ENCODE data around the gene GOLGA2. TPM values are rescaled to one million over a fixed set of nuclear protein-coding genes. Genes with fewer than 3 reads are reported as not detected.

Gene GOLGA2
- polyA plus RNA-seq (2012; ENCODE audit: missing spikeins) = 21.9 TPM

- FAIRE-seq (no peak), DNase-seq (ENCODE audit: insufficient read length) (peak; percentile 80)
- TF ChIP-seq POLR2A (IDR thresholded peaks at IDR 0.05; ENCODE audit: low read depth, low read length) (no peak), TAF1 (IDR thresholded peaks at IDR 0.05; ENCODE audit: borderline replicate concordance, low read depth, low read length) (no peak), POLR2AphosphoS5 (IDR thresholded peaks at IDR 0.05; ENCODE audit: low read depth, low read length) (no peak)
Observed at GRCh38 chr9:128275198-128276007, at the start of gene GOLGA2. TSS of gene GOLGA2 (minus strand) at chr9:128276007. CDS start at chr9:128275976, 31 bp downstream.

GRCh38 chr9:128324401-128324800, 48.6 kb upstream of the GOLGA2 start:
- DNase-seq (ENCODE audit: insufficient read length) (no peak), FAIRE-seq (no peak)
- no peak for TF ChIP-seq TAF1 (IDR thresholded peaks at IDR 0.05; ENCODE audit: borderline replicate concordance, low read depth, low read length)
- TF ChIP-seq POLR2A (IDR thresholded peaks at IDR 0.05; ENCODE audit: low read depth, low read length) = no peak
- TF ChIP-seq POLR2AphosphoS5 (IDR thresholded peaks at IDR 0.05; ENCODE audit: low read depth, low read length) = no peak

DNA sequence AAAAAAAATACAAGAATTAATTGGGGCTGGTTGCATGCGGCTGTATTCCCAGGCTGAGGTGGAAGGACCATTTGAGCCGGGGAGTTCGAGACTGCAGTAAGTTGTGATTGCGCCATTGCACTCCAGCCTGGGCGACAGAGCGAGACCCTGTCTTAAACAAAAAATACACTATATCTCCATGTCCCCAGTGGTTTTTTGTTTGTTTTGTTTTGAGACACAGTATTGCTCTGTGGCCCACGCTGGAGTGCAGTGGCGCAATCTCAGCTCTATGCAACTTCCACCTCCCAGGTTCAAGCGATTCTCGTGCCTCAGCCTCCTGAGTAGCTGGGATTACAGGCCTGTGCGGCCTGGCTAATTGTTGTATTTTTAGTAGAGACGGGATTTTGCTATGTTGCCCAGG, 48.0 kb upstream of the GOLGA2 start:
- DNase-seq (ENCODE audit: insufficient read length) = no peak
- FAIRE-seq = no peak
- TF ChIP-seq TAF1 (IDR thresholded peaks at IDR 0.05; ENCODE audit: borderline replicate concordance, low read depth, low read length) (no peak), POLR2AphosphoS5 (IDR thresholded peaks at IDR 0.05; ENCODE audit: low read depth, low read length) (no peak), POLR2A (IDR thresholded peaks at IDR 0.05; ENCODE audit: low read depth, low read length) (no peak)

DNA sequence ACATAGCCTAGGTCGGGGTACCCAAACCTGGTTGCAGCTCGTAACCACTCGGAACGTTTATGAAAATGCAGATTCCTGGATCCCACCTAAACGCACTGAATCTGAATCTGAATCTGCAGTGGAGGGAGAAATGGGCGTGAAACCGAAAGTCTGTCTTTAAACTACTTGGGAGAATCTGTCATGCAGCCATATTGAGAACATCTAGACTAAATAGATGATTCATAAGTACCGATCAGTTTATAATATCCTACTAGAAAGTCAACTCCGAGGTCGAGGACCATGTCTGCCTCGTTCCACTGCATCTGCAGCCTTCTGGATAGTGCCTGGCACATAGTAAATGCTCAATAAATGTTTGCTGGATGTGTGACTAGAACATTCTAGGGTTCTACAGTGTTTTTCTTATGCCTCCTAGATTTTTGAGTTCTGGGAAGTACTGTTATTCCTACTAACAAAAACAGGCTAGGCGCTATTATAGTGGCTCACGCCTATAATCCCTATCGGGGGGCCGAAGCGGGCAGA, 47.5 kb upstream of the GOLGA2 start:
- no peak for DNase-seq (ENCODE audit: insufficient read length)
- TF ChIP-seq POLR2AphosphoS5 (IDR thresholded peaks at IDR 0.05; ENCODE audit: low read depth, low read length) (no peak), TAF1 (IDR thresholded peaks at IDR 0.05; ENCODE audit: borderline replicate concordance, low read depth, low read length) (no peak), POLR2A (IDR thresholded peaks at IDR 0.05; ENCODE audit: low read depth, low read length) (no peak)

GRCh38 chr9:128322404-128323211, 46.8 kb upstream of the GOLGA2 start, which contains the start of the genes COQ4 and TRUB2:
TSS of gene COQ4 (plus strand) at chr9:128322839. CDS start at chr9:128322859, 20 bp downstream.
TSS of gene TRUB2 (minus strand) at chr9:128322447. CDS start at chr9:128322408, 39 bp downstream.
- TF ChIP-seq TAF1 (IDR thresholded peaks at IDR 0.05; ENCODE audit: borderline replicate concordance, low read depth, low read length) = peak; percentile 48
- TF ChIP-seq POLR2A (IDR thresholded peaks at IDR 0.05; ENCODE audit: low read depth, low read length) = peak; percentile 78
- TF ChIP-seq POLR2AphosphoS5 (IDR thresholded peaks at IDR 0.05; ENCODE audit: low read depth, low read length) = peak; percentile 79; the same call in 1 of the 2 replicates
- FAIRE-seq = peak; percentile 78
- peak; percentile 90 for DNase-seq (ENCODE audit: insufficient read length)

More for the DNA sequence above, 47.5 kb upstream of the GOLGA2 start:
- FAIRE-seq = no peak

DNA sequence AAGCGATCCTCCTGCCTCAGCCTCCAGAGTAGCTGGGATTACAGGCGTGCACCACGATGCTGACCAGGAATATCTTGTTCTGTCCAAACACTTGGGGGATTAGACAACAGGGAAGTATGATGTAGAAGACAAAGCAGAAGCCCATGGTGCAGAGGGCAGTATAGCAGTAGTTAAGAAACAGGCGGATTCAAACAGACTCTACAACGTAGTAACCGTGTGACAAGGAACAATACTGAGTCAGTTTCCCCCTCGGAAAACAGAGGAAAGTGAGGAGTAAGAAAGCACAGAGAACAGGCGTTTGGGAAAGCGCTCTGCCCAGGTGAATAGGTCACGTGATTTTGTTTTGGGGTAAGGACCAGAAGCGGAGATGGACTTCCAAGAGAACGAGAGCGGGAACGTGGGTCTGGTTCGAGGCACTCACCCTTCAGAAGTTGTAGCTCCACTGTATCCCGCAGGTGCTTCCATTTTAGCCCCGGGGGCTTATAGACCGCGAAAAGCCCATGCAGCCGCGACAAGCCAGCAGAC, 46.1 kb upstream of the GOLGA2 start:
- no peak for DNase-seq (ENCODE audit: insufficient read length)
- FAIRE-seq = no peak
- TF ChIP-seq TAF1 (IDR thresholded peaks at IDR 0.05; ENCODE audit: borderline replicate concordance, low read depth, low read length) = no peak
- TF ChIP-seq POLR2AphosphoS5 (IDR thresholded peaks at IDR 0.05; ENCODE audit: low read depth, low read length) = no peak
- TF ChIP-seq POLR2A (IDR thresholded peaks at IDR 0.05; ENCODE audit: low read depth, low read length) = no peak

- FAIRE-seq = no peak
- TF ChIP-seq POLR2A (IDR thresholded peaks at IDR 0.05; ENCODE audit: low read depth, low read length) = no peak
- TF ChIP-seq POLR2AphosphoS5 (IDR thresholded peaks at IDR 0.05; ENCODE audit: low read depth, low read length) = no peak
- TF ChIP-seq TAF1 (IDR thresholded peaks at IDR 0.05; ENCODE audit: borderline replicate concordance, low read depth, low read length) = no peak
- no peak for DNase-seq (ENCODE audit: insufficient read length)
Observed at GRCh38 chr9:128321343-128321742, 45.5 kb upstream of the GOLGA2 start.

DNA sequence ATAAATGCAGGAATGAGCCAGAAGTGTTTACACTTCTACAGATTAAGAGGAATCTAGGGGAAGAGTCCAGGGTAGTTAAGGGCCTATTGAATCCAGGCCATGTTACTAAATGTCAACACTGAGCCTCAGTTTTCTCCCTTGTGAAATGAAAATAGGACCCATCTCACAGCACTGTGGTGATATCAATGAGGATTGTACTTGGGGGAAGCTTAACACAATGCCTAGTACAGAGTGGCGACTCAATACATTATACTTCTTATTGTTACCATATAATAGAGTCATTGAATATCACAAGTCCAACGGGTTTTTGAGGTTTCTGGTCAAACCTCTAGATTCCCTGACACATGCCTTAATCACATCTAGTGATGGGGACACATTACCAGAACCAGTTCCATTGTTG, 41.8 kb upstream of the GOLGA2 start:
- DNase-seq (ENCODE audit: insufficient read length) = no peak
- TF ChIP-seq POLR2AphosphoS5 (IDR thresholded peaks at IDR 0.05; ENCODE audit: low read depth, low read length) (no peak), POLR2A (IDR thresholded peaks at IDR 0.05; ENCODE audit: low read depth, low read length) (no peak), TAF1 (IDR thresholded peaks at IDR 0.05; ENCODE audit: borderline replicate concordance, low read depth, low read length) (no peak)
- FAIRE-seq = no peak

DNA sequence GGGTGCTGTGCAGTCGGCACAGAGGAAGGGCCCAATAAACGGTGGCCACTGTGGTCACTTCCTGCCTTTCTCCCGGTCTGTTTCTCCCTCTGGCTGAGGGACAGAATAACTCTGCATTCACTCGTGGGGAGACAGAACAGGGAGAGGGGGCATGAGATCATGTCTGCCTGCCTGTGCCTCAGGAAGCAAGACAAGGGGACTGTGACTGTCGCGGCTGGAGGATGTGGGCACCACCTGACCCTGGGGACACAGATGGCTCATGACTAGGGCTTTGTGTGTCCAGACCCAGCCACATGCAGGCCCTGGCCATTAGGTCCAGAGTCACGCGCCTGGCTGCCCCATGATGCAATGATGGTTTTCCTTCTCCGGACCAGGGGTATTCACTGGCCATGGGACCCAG, 40.6 kb upstream of the GOLGA2 start:
- no peak for TF ChIP-seq POLR2AphosphoS5 (IDR thresholded peaks at IDR 0.05; ENCODE audit: low read depth, low read length)
- no peak for TF ChIP-seq POLR2A (IDR thresholded peaks at IDR 0.05; ENCODE audit: low read depth, low read length)
- TF ChIP-seq TAF1 (IDR thresholded peaks at IDR 0.05; ENCODE audit: borderline replicate concordance, low read depth, low read length) = no peak
- FAIRE-seq = no peak
- DNase-seq (ENCODE audit: insufficient read length) = no peak

GRCh38 chr9:128314697-128315096, 38.9 kb upstream of the GOLGA2 start:
- no peak for DNase-seq (ENCODE audit: insufficient read length)
- FAIRE-seq = no peak
- TF ChIP-seq POLR2A (IDR thresholded peaks at IDR 0.05; ENCODE audit: low read depth, low read length) = no peak
- TF ChIP-seq TAF1 (IDR thresholded peaks at IDR 0.05; ENCODE audit: borderline replicate concordance, low read depth, low read length) = no peak
- no peak for TF ChIP-seq POLR2AphosphoS5 (IDR thresholded peaks at IDR 0.05; ENCODE audit: low read depth, low read length)

GRCh38 chr9:128310461-128310860, 34.7 kb upstream of the GOLGA2 start:
- no peak for DNase-seq (ENCODE audit: insufficient read length)
- FAIRE-seq = no peak
- TF ChIP-seq POLR2A (IDR thresholded peaks at IDR 0.05; ENCODE audit: low read depth, low read length) = no peak
- TF ChIP-seq POLR2AphosphoS5 (IDR thresholded peaks at IDR 0.05; ENCODE audit: low read depth, low read length) = no peak
- TF ChIP-seq TAF1 (IDR thresholded peaks at IDR 0.05; ENCODE audit: borderline replicate concordance, low read depth, low read length) = no peak

Data from GM12892 (cell line).